GM21360 (cell line): Measurements from ENCODE around the gene EIF2A.

Experiments
- ATAC-seq: cut with Tn5 transposase; IDR thresholded peaks from one replicate; pipeline ENCODE4 v1.9.1; 2021; ENCODE audit warnings: mild to moderate bottlenecking, moderate library complexity; ENCODE audit not compliant: unreplicated experiment

Gene EIF2A

GRCh38 chr3:150631515-150632221 lies 85.1 kb downstream of the EIF2A start:
- no peak for ATAC-seq

GRCh38 chr3:150635076-150635475 lies 88.5 kb downstream of the EIF2A start:
- no peak for ATAC-seq

- ATAC-seq = no peak
Measured at GRCh38 chr3:150635526-150635925, 88.9 kb downstream of the EIF2A start.
